GM12873 (cell line): Measurements from ENCODE around the gene MYH13.

Source experiments
- TF ChIP-seq, protein P1 (sequence below): IDR thresholded peaks from 2 replicates; pipeline ENCODE4 v1.5.1; 2012; ENCODE audit warnings: low read depth, mild to moderate bottlenecking, moderate library complexity, low read length, control low read depth; ENCODE audit not compliant: insufficient read depth; ENCODE audit errors: missing control alignments

MYH13 gene

GRCh38 chr17:10398352-10398751 is 25.5 kb upstream of the MYH13 start:
- TF ChIP-seq, protein P1, sequence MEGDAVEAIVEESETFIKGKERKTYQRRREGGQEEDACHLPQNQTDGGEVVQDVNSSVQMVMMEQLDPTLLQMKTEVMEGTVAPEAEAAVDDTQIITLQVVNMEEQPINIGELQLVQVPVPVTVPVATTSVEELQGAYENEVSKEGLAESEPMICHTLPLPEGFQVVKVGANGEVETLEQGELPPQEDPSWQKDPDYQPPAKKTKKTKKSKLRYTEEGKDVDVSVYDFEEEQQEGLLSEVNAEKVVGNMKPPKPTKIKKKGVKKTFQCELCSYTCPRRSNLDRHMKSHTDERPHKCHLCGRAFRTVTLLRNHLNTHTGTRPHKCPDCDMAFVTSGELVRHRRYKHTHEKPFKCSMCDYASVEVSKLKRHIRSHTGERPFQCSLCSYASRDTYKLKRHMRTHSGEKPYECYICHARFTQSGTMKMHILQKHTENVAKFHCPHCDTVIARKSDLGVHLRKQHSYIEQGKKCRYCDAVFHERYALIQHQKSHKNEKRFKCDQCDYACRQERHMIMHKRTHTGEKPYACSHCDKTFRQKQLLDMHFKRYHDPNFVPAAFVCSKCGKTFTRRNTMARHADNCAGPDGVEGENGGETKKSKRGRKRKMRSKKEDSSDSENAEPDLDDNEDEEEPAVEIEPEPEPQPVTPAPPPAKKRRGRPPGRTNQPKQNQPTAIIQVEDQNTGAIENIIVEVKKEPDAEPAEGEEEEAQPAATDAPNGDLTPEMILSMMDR, result no peak

- TF ChIP-seq, protein P1, result no peak
Observed at GRCh38 chr17:10396524-10397163, 23.8 kb upstream of the MYH13 start.

DNA sequence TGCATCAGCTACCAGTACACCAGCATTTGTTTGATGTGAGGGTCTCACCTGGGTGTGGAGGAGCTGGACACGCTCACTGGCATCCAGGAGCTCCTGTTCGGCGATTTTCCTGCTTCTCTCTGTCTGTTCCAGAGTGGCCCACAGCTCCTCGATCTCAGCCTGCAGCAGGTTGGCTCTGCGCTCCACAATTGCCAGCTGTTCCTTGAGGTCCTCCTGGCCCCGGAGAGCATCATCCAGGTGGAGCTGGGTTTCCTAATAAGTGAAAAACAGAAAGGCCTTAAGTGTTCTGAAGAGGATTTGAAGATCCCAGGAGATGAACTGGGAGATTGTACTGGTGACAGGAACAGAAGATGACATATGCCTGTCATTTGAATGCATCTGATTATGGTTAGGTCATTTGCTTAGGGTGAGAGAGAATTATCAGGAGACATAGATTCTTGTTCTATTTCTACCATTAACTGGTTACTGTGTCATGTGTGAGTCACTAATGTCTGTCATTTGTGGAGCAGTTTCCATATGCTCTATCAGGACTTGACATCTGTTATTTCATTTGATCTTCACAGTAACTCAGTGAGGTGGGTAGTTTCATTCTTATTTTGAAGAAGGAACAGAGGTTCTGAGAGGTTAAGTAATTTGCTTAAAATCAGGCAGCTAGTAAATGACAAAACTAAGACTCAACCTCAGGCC is 21.5 kb upstream of the MYH13 start:
- TF ChIP-seq, protein P1, result no peak

DNA sequence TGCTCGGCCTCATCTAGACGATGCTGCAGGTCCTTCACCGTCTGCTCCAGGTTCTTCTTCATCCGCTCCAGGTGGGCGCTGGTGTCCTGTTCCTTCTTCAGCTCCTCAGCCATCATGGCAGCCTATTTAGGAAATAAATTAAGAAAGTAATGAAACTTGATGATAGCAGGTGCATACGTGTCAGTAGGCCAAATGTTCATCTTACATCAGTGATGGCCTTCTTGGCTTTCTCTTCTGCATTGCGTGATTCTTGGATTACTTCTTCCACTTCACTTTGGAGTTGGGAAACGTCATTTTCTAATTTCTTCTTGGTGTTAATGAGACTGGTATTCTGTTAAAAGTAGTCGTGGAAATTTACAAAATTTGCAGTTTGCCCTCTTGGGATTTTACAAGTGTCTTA is 20.1 kb upstream of the MYH13 start:
- TF ChIP-seq, protein P1, result no peak

DNA sequence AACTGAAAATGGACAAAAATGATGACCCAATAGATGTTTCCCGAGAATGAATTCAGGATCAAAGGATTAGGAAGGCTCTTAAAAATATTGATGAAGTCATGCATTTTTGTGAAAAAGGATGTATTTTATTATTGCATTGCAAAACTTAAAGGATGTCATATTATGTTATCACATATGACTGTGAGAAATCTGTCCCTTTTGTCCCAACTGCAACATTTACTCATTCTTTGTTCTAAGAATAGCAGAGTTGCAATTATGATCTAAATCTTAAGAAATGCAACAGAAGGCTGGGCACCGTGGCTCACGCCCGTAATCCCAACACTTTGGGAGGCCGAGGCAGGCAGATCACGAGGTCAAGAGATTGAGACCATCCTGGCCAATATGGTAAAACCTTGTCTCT is 13.1 kb upstream of the MYH13 start:
- TF ChIP-seq, protein P1, result no peak

DNA sequence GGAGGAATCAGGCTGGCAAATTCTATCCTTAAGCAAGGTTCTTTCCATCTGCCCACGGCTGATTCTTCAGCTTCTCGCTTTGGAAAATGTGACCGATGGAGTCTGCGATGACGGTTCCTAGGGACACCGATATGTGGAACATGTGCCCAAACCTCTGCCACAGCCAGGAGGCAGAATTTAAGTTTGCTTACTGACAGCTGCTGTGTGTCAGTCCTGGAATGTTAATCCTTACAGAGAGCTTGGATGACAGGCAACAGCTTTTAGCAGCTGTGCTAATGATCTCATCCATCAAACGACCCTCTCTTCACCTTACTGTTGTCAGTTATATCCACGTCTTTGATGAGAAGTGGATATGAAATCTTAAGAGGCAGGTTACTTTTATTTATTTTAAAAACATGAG is 11.4 kb upstream of the MYH13 start:
- TF ChIP-seq, protein P1, result no peak

DNA sequence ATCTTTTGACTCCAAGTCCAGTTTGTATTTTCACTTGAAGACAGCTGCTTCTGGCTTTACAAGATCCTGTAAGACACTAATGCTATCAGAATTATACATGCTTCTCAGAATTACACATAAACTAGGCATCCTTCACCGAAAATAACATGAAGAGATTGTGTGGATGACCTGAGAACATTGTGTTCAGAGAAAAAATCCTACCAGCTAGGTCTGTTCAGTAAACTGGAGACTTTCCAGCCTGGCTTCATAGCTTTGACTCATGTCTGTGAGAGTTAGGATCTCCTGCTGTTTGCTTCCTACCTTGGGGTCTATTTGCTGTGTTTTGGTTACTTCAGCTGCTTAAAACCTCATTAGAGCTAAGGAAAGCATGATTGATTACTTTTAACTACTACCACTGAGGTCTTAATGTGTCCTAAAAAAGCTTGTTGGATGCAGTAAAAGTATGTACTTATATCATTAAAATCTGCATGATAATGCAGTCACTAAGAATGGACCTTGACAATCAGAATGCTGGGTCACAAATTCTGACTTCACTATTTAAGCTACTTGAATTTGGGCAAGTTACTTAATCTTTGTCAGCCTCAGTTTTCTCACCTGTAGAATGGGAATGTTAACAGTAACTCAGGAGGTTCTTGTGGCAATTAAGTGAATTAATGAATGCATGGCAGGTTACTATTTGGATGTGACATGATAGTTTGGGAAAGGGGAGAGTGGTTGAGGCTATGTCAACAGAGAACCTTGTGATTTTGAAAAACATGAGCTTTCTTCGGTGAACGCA is 8.0 kb upstream of the MYH13 start:
- TF ChIP-seq, protein P1, result no peak
